Measurements from ENCODE around the gene SUPT20H. TPM values are rescaled to one million over a fixed set of nuclear protein-coding genes. Genes with fewer than 3 reads are reported as not detected.

The SUPT20H gene
- total RNA-seq, result 30.1 and 33.7 TPM in 2 replicates

GRCh38 chr13:37058910-37059847, at the start of gene SUPT20H:
Gene SUPT20H, minus strand, starts transcription at chr13:37059688. Its CDS starts 8,198 bp downstream, at chr13:37051490.

GRCh38 chr13:37105251-37105714, 45.8 kb upstream of the SUPT20H start, which contains the start of gene CSNK1A1L:
Gene CSNK1A1L, minus strand, starts transcription at chr13:37105664. Its CDS starts 408 bp downstream, at chr13:37105256.

GRCh38 chr13:36999054-36999714, 60.3 kb downstream of the SUPT20H start, which contains the start of gene ALG5:
Gene ALG5, minus strand, starts transcription at chr13:36999340. Its CDS starts 40 bp downstream, at chr13:36999300.

Other genes starting within 250 kb of the SUPT20H start
- 0.72 and 1.1 TPM in 2 replicates for gene RFXAP, start 240.5 kb downstream of the SUPT20H start, total RNA-seq
- 0.24 and 0.43 TPM in 2 replicates for gene SMAD9, start 139.4 kb downstream of the SUPT20H start, total RNA-seq
- gene ALG5, start 60.3 kb downstream of the SUPT20H start, total RNA-seq, result 40.5 and 48.4 TPM in 2 replicates
- gene EXOSC8, start 58.9 kb downstream of the SUPT20H start, total RNA-seq, result 42.9 and 44.8 TPM in 2 replicates
- not detected in 2 replicates for gene CSNK1A1L, start 46.0 kb upstream of the SUPT20H start, total RNA-seq